ENCODE data around the gene ZNF620. TPM values are rescaled to one million over a fixed set of nuclear protein-coding genes. Genes with fewer than 3 reads are reported as not detected.
A peak's percentile ranks its signal among the peaks of the same experiment; 100 is the strongest.

The ZNF620 gene
- total RNA-seq, 1 donor from 2014 or later, result 4.2 TPM

DNA sequence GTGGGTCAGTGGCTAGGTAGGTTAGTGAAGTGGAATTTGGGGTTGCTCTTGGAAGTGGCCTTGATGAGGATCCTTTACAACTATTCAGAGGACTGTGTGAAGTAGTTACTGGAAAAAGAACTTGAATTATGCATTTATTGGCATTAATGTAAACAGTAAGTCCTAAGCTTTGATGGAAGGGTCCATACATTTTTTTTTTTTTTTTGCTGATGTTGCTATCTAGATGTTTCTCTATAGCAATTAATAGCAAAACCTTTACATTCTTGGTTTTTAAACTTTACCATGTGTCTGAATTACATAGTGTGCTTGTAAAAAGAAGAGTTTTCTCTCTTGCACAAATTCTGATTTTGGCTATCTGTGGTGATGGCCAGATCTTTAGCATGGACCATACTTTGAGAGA, 28.4 kb downstream of the ZNF620 start:
- DNase-seq (ENCODE audit: low read depth) (no peak), FAIRE-seq (no peak)
- Histone ChIP-seq H4K20me1 (ENCODE audit: insufficient read depth, low read length) (no peaks in the 10 kb centered on the region), H3K79me2 (ENCODE audit: insufficient read depth, low read length) (peaks cover 1% of the 10 kb centered on the region), H3K4me2 (ENCODE audit: low read length) (no peak overlapping the region), H3K4me1 (ENCODE audit: insufficient read depth, low read length) (no peaks in the 10 kb centered on the region), H3K9ac (ENCODE audit: low read length) (no peak overlapping the region), H2AFZ (ENCODE audit: low read depth, low read length) (no peak overlapping the region), H3K4me3 (ENCODE audit: insufficient read depth, low read depth, low read length) (no peak overlapping the region), H3K27me3 (ENCODE audit: insufficient read depth, low read length) (no peaks in the 10 kb centered on the region), H3K9me3 (ENCODE audit: insufficient read depth, low read depth, low read length) (peaks cover 32% of the 10 kb centered on the region), H3K36me3 (ENCODE audit: insufficient read depth, low read length) (peaks cover 29% of the 10 kb centered on the region), H3K27ac (ENCODE audit: low read depth, low read length) (no peak overlapping the region)
- peaks cover 86% of the 10 kb centered on the region for H3K36me3 Mint-ChIP-seq (ENCODE audit: low read depth, unreplicated experiment)
- TF ChIP-seq CTCF (IDR thresholded peaks at IDR 0.05; ENCODE audit: insufficient read depth, low read depth, low read length) (no peak), EZH2 (IDR thresholded peaks at IDR 0.05; ENCODE audit: insufficient read depth, low read length) (no peak)
- no peak overlapping the region for H3K27ac Mint-ChIP-seq (ENCODE audit: unreplicated experiment)
- H3K4me3 Mint-ChIP-seq (ENCODE audit: unreplicated experiment), result no peak overlapping the region
- H3K4me1 Mint-ChIP-seq (ENCODE audit: low read depth, unreplicated experiment), result no peaks in the 10 kb centered on the region
- H3K9me3 Mint-ChIP-seq (ENCODE audit: unreplicated experiment), result peaks cover 57% of the 10 kb centered on the region
- no peaks in the 10 kb centered on the region for H3K27me3 Mint-ChIP-seq (ENCODE audit: low read depth, unreplicated experiment)

GRCh38 chr3:40546816-40547215, 41.0 kb downstream of the ZNF620 start:
- peaks cover 4% of the 10 kb centered on the region for H3K36me3 Mint-ChIP-seq (ENCODE audit: low read depth, unreplicated experiment)
- H3K27me3 Mint-ChIP-seq (ENCODE audit: low read depth, unreplicated experiment), result no peaks in the 10 kb centered on the region
- Histone ChIP-seq H3K9me3 (ENCODE audit: insufficient read depth, low read depth, low read length) (no peaks in the 10 kb centered on the region), H3K36me3 (ENCODE audit: insufficient read depth, low read length) (no peaks in the 10 kb centered on the region), H2AFZ (ENCODE audit: low read depth, low read length) (no peak overlapping the region), H3K9ac (ENCODE audit: low read length) (no peak overlapping the region), H3K4me1 (ENCODE audit: insufficient read depth, low read length) (no peaks in the 10 kb centered on the region), H3K79me2 (ENCODE audit: insufficient read depth, low read length) (no peaks in the 10 kb centered on the region), H3K27me3 (ENCODE audit: insufficient read depth, low read length) (no peaks in the 10 kb centered on the region), H3K4me2 (ENCODE audit: low read length) (no peak overlapping the region), H3K4me3 (ENCODE audit: insufficient read depth, low read depth, low read length) (no peak overlapping the region), H4K20me1 (ENCODE audit: insufficient read depth, low read length) (no peaks in the 10 kb centered on the region), H3K27ac (ENCODE audit: low read depth, low read length) (no peak overlapping the region)
- FAIRE-seq (no peak), DNase-seq (ENCODE audit: low read depth) (peak; percentile 57)
- H3K4me1 Mint-ChIP-seq (ENCODE audit: low read depth, unreplicated experiment), result peaks cover 5% of the 10 kb centered on the region
- peak overlapping the region; percentile 62 for H3K27ac Mint-ChIP-seq (ENCODE audit: unreplicated experiment)
- H3K4me3 Mint-ChIP-seq (ENCODE audit: unreplicated experiment), result no peak overlapping the region
- peaks cover 3% of the 10 kb centered on the region for H3K9me3 Mint-ChIP-seq (ENCODE audit: unreplicated experiment)
- TF ChIP-seq CTCF (IDR thresholded peaks at IDR 0.05; ENCODE audit: insufficient read depth, low read depth, low read length), result no peak
- TF ChIP-seq EZH2 (IDR thresholded peaks at IDR 0.05; ENCODE audit: insufficient read depth, low read length), result no peak

DNA sequence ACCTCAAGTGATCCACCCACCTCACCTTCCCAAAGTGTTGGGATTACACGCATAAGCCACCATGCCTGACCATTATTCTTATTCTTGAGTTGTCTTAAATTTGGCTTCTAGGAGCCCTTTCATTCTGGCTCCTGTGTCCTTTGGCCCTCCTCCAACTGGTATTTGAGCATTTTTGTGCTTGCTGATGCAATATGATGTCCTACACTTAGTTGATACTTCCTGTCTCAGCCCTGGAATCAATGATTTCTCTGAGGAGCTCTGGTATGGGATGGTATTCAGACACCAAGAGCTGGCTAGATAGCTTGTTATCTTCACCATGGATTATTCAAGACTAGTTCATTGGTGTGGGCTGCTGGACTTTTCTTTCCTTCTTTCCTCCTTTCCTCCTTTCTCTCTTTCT, 44.3 kb downstream of the ZNF620 start:
- H3K9me3 Mint-ChIP-seq (ENCODE audit: unreplicated experiment), result peaks cover 5% of the 10 kb centered on the region
- Histone ChIP-seq H3K4me2 (ENCODE audit: low read length) (no peak overlapping the region), H3K4me3 (ENCODE audit: insufficient read depth, low read depth, low read length) (no peak overlapping the region), H3K36me3 (ENCODE audit: insufficient read depth, low read length) (no peaks in the 10 kb centered on the region), H3K27me3 (ENCODE audit: insufficient read depth, low read length) (no peaks in the 10 kb centered on the region), H3K79me2 (ENCODE audit: insufficient read depth, low read length) (no peaks in the 10 kb centered on the region), H3K4me1 (ENCODE audit: insufficient read depth, low read length) (no peaks in the 10 kb centered on the region), H4K20me1 (ENCODE audit: insufficient read depth, low read length) (no peaks in the 10 kb centered on the region), H2AFZ (ENCODE audit: low read depth, low read length) (no peak overlapping the region), H3K9ac (ENCODE audit: low read length) (no peak overlapping the region), H3K9me3 (ENCODE audit: insufficient read depth, low read depth, low read length) (no peaks in the 10 kb centered on the region), H3K27ac (ENCODE audit: low read depth, low read length) (no peak overlapping the region)
- TF ChIP-seq EZH2 (IDR thresholded peaks at IDR 0.05; ENCODE audit: insufficient read depth, low read length) (no peak), CTCF (IDR thresholded peaks at IDR 0.05; ENCODE audit: insufficient read depth, low read depth, low read length) (no peak)
- peaks cover 5% of the 10 kb centered on the region for H3K4me1 Mint-ChIP-seq (ENCODE audit: low read depth, unreplicated experiment)
- no peak overlapping the region for H3K27ac Mint-ChIP-seq (ENCODE audit: unreplicated experiment)
- no peak overlapping the region for H3K4me3 Mint-ChIP-seq (ENCODE audit: unreplicated experiment)
- H3K27me3 Mint-ChIP-seq (ENCODE audit: low read depth, unreplicated experiment), result no peaks in the 10 kb centered on the region
- H3K36me3 Mint-ChIP-seq (ENCODE audit: low read depth, unreplicated experiment), result peaks cover 4% of the 10 kb centered on the region
- FAIRE-seq, result no peak
- DNase-seq (ENCODE audit: low read depth), result no peak

All from astrocyte (in vitro differentiated cells and primary cell).